ENCODE results near the gene PPP6R1.

- no peak for TF ChIP-seq POLR2A (IDR thresholded peaks at IDR 0.05)
- TF ChIP-seq, protein P1, sequence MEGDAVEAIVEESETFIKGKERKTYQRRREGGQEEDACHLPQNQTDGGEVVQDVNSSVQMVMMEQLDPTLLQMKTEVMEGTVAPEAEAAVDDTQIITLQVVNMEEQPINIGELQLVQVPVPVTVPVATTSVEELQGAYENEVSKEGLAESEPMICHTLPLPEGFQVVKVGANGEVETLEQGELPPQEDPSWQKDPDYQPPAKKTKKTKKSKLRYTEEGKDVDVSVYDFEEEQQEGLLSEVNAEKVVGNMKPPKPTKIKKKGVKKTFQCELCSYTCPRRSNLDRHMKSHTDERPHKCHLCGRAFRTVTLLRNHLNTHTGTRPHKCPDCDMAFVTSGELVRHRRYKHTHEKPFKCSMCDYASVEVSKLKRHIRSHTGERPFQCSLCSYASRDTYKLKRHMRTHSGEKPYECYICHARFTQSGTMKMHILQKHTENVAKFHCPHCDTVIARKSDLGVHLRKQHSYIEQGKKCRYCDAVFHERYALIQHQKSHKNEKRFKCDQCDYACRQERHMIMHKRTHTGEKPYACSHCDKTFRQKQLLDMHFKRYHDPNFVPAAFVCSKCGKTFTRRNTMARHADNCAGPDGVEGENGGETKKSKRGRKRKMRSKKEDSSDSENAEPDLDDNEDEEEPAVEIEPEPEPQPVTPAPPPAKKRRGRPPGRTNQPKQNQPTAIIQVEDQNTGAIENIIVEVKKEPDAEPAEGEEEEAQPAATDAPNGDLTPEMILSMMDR (IDR thresholded peaks at IDR 0.05) = no peak
- TF ChIP-seq POLR2AphosphoS5 (IDR thresholded peaks at IDR 0.05) = no peak
These were observed 30.8 kb downstream of the PPP6R1 start for GRCh38 chr19:55228015-55228391.
